GM18502 (cell line): ENCODE results near the gene LIN28A.

ENCODE experiments used
- ATAC-seq: cut with Tn5 transposase; IDR thresholded peaks from one replicate; pipeline ENCODE4 v1.9.1; 2021; ENCODE audit warnings: mild to moderate bottlenecking; ENCODE audit not compliant: unreplicated experiment, poor library complexity

Gene LIN28A

DNA sequence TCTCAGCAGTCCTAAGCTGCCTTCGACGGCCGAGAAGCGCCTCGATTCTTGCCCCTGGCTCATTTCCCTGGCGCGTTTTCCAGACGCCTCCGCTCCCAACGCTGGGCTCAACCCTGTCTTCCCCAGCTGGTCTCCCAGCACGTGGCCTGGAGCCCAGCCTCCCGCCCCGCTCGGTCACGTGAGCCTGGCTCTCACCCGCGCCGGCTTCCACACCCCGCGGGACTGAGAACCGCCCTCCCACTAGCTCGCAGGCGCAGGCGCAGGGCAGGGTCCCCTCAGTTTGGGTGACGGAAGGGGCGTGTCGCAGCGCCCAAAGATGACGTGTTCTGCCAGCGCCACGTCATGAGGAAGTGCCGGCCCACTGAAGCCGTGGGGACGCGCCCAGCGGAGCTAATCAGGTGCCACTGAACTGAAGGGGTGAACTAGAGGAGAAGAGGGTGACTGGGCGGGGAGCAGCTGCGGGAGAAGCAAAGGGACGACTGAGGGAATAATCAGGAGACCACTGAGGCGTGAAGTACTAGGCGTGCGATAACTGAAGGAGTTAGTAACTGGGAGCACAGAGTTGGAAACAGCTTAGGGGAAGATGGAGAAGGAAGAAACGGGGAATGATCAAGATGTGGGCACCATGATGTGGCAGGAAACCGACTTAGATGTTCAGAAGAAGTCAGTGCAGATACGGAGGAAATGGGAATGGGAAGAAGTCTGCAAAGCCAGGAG lies 21.5 kb downstream of the LIN28A start, which contains the start of gene DHDDS:
TSS of gene DHDDS (plus strand) at position 343 of the 717 bp plus-strand sequence. CDS start 625 bp downstream, outside the sequence.
- ATAC-seq = peak; percentile 93

GRCh38 chr1:26432793-26433192 lies 22.2 kb downstream of the LIN28A start:
- ATAC-seq = no peak

DNA sequence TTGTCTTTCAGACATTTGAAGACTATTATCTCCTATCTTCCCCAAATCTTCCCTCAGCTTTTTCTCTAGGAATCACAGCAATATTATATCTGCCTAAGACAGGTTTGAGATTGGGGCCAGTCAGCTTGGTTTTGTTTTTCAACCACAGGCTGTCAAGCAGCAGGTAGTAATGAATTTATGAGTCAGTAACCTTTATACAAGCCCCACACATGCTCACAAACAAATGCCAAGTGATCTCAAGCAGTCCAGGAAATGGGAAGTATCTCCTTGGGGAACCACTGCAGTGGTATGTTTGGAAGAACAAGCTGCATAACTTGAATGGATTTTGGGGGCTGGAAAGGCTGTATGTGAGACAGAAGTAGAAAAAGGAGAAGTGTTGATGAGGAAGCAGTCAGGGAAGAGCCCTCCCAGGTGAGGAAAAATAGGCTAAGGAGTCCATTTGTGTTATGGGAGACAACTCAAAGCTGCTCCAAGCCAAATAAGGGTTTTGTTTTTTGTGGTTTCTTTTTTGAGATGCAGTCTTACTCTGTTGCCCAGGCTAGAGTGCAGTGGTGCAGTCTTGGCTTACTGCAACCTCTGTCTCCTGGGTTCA lies 23.6 kb downstream of the LIN28A start:
- no peak for ATAC-seq

GRCh38 chr1:26438041-26438440 lies 27.4 kb downstream of the LIN28A start:
- no peak for ATAC-seq

DNA sequence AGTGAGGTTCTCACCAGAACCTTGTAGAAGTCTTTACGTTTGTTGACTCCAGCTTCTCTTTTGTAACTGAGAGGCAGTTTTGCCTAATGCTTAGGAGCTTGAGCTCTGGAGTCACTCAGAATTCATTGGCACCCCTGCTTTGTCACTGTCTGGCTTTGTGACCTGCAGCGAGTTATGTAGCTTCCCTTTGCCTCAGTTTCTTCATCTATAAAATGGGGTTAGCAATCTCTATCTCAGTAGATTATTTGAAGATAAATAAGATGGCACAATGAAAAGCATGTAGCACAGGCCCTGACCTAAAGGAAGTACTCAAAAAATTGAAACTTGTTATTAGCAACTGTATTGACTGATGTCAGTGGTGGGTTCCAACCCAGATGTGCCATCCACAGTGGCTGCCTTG lies 29.6 kb downstream of the LIN28A start:
- ATAC-seq = no peak

GRCh38 chr1:26449868-26450267 lies 39.3 kb downstream of the LIN28A start:
- ATAC-seq = no peak

GRCh38 chr1:26450908-26451307 lies 40.3 kb downstream of the LIN28A start:
- no peak for ATAC-seq

- no peak for ATAC-seq
Observed at GRCh38 chr1:26452459-26453183, 42.0 kb downstream of the LIN28A start.

DNA sequence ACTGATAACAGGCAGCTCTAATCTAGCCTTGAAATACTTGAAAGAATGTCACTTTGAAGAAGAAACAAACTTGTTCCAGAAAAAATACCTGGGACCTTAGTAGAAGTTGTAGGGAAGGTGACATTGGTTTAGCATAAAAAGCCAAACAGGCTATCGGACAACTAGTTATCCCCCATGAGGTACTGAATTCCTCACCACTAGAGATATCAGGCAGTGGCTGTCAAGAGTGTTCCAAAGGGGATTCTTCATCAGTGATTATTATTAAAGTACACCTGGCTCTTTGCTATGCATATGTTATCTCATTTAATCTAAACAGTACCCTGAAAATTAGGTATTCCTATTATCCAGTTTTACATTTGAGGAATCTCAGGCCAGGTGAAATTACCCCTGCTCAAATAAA lies 48.5 kb downstream of the LIN28A start:
- ATAC-seq = no peak

- ATAC-seq = no peak
Observed at GRCh38 chr1:26459573-26460031, 49.0 kb downstream of the LIN28A start.

DNA sequence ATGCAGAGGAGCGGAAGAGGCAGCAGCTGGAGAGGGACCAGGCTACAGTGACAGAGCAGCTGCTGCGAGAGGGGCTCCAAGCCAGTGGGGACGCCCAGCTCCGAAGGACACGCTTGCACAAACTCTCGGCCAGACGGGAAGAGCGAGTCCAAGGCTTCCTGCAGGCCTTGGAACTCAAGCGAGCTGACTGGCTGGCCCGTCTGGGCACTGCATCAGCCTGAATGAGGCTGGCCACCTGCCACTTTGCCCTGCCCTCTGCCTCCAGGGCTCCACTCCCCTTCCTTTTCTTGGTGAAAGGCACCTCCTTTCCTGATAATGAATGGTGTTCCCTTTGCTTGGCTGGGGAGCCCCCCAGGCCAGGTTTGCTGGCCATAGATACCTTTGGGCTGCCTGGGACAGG lies 58.3 kb downstream of the LIN28A start:
- ATAC-seq = no peak

DNA sequence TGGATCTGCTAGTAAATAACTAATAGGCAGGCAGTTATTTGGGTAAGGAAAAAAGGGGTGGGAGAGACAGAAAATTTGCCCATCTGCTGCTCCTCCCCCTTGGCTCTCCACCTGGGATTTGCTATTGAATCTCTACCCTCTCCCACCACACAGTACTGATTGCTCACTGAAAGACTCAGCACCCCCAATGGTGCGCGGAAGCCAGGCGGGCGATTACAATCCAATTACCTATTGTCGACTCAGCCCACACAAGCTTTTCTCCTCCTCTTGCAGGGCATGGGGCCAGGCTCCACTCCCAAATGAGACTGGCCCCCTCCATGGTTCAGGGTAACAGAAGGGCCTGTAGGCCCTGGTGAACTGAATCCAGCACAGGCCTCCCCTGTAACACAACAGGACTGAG lies 58.9 kb downstream of the LIN28A start:
- ATAC-seq = no peak

DNA sequence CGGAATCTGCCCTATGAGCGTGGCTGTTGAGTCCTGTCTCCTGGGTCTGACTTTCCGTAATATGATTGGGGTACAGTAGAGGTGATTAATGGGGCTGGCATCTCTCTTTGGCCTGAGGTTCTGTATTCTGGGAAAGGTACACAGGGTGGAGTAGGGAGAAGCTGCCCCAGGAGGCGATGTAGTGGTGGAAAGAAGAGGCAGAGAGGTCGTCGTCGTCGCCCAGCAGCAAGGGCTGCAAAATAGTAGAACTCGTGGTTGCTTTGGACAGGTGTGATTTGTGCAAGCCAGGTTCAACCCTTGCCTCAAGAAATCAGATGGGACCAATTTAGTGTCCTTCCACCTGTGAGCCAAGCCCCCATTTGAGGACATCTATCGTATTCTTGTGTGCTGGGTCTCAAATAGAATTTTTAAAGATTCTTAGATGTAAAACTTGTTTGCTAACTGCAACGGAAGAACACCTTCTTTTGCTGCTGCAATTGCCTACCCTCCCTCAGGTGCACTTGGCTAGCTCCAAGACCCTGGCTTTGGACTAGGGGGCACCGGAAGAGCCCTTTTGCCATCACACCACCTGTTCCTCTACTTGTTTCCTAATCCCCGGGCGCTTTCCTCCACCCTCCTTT lies 60.4 kb downstream of the LIN28A start:
- no peak for ATAC-seq

DNA sequence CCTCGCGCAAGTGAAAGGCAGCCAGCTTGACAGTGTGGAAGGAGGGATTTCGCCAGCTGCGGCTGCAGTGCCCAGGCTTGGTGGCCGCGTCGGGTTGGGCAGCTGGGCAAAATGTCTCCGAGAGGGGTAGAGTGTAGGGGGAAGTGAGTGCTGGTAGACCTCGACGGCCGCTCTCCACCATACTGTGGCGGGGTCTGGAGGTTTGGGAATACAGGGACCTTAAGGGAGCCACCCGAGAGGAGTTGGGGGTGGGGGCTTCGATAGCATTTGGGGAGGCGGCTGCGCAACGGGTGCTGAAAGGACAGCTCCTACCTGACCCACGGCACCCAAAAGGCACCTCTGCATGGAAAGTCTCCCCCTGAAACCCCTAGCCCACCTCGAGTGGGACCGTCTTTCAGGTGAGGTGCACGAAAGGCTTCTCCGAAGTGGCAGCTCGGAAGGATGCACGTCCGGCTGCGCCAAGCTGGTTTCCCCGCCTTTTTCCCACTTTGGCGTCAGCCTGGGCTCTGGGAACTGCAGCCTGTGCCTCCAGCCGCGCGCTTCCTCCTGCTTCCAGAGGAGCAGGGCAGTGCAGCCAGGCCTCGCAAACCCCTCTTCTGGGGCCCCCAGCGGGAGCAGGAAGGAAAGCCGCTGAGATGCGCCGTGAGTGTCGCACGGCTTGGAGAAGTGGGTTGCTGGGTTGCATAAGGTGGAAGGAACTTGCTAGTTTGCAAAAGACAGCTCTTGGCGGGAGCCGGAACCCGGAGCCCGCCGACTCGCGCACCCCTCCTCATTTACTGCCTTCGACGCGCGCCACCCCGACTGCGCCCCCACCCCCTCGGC lies 61.1 kb downstream of the LIN28A start:
- peak; percentile 4 for ATAC-seq

- peak; percentile 59 for ATAC-seq
Observed at GRCh38 chr1:26472320-26472900, 61.8 kb downstream of the LIN28A start, which contains the start of gene HMGN2. TSS of gene HMGN2 (plus strand) at chr1:26472440. CDS start at chr1:26472613, 173 bp downstream.

- ATAC-seq = peak; percentile 72
Observed at GRCh38 chr1:26472901-26473845, 62.6 kb downstream of the LIN28A start.

- no peak for ATAC-seq
Observed at GRCh38 chr1:26474818-26475217, 64.2 kb downstream of the LIN28A start.

DNA sequence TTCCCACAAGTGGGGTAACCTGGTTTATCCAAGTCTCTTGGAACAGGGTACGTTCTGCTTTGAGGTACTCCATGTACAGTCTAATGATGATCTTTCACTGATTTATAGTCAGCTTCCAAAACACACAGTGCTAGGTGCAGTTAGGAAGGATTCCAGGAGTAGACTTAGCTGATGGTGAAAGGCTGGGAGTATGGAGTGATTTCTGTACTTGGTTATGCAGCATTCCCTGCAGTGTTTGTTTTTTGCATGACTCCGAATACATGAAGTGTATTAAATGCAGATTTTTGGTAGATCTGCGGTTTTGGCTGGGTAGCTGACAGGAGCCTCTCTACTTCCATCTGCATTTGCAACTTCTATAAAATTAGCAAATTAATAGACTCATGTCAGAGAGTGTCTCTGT lies 65.4 kb downstream of the LIN28A start:
- no peak for ATAC-seq
